ENCODE measurements around the gene TMEM132D.

Gene TMEM132D

GRCh38 chr12:129873111-129873832 is 30.6 kb downstream of the TMEM132D start:
- no peak for DNase-seq (ENCODE audit: low spot score)

- DNase-seq (ENCODE audit: low spot score), result peak; percentile 28
Observed at GRCh38 chr12:129871991-129872972, 31.5 kb downstream of the TMEM132D start.

GRCh38 chr12:129870796-129871195 is 33.0 kb downstream of the TMEM132D start:
- no peak for DNase-seq (ENCODE audit: low spot score)

- no peak for DNase-seq (ENCODE audit: low spot score)
Observed at GRCh38 chr12:129870136-129870535, 33.7 kb downstream of the TMEM132D start.

- DNase-seq (ENCODE audit: low spot score), result no peak
Observed at GRCh38 chr12:129868575-129868974, 35.2 kb downstream of the TMEM132D start.

- DNase-seq (ENCODE audit: low spot score), result no peak
Observed at GRCh38 chr12:129863938-129864337, 39.9 kb downstream of the TMEM132D start.

- DNase-seq (ENCODE audit: low spot score), result no peak
Observed at GRCh38 chr12:129862561-129863175, 41.2 kb downstream of the TMEM132D start.

- no peak for DNase-seq (ENCODE audit: low spot score)
Observed at GRCh38 chr12:129861951-129862350, 41.9 kb downstream of the TMEM132D start.

- no peak for DNase-seq (ENCODE audit: low spot score)
Observed at GRCh38 chr12:129854591-129854990, 49.2 kb downstream of the TMEM132D start.

GRCh38 chr12:129851296-129851695 is 52.5 kb downstream of the TMEM132D start:
- DNase-seq (ENCODE audit: low spot score), result no peak

- no peak for DNase-seq (ENCODE audit: low spot score)
Observed at GRCh38 chr12:129848876-129849275, 54.9 kb downstream of the TMEM132D start.

GRCh38 chr12:129847063-129847462 is 56.8 kb downstream of the TMEM132D start:
- DNase-seq (ENCODE audit: low spot score), result no peak

GRCh38 chr12:129844662-129845220 is 59.1 kb downstream of the TMEM132D start:
- DNase-seq (ENCODE audit: low spot score), result no peak

- no peak for DNase-seq (ENCODE audit: low spot score)
Observed at GRCh38 chr12:129841251-129841650, 62.6 kb downstream of the TMEM132D start.

GRCh38 chr12:129840145-129840884 is 63.5 kb downstream of the TMEM132D start:
- no peak for DNase-seq (ENCODE audit: low spot score)

GRCh38 chr12:129839679-129840078 is 64.1 kb downstream of the TMEM132D start:
- DNase-seq (ENCODE audit: low spot score), result no peak

- no peak for DNase-seq (ENCODE audit: low spot score)
Observed at GRCh38 chr12:129831294-129831693, 72.5 kb downstream of the TMEM132D start.

- peak; percentile 28 for DNase-seq (ENCODE audit: low spot score)
Observed at GRCh38 chr12:129830796-129831195, 73.0 kb downstream of the TMEM132D start.

GRCh38 chr12:129827866-129828384 is 75.9 kb downstream of the TMEM132D start:
- no peak for DNase-seq (ENCODE audit: low spot score)

- DNase-seq (ENCODE audit: low spot score), result no peak
Observed at GRCh38 chr12:129827102-129827865, 76.5 kb downstream of the TMEM132D start.

Data from iPS-NIHi11 (cell line).